PC-3 (cell line): ENCODE data around the gene TBC1D5. TPM values are rescaled to one million over a fixed set of nuclear protein-coding genes. Genes with fewer than 3 reads are reported as not detected.

ENCODE experiments used
- ATAC-seq: fragments of 200-7000 bp; cut with Tn5 transposase; 2 replicates; pipeline ENCODE4 v1.9.1; 2020; ENCODE audit warnings: mild to moderate bottlenecking, moderate library complexity
- BruUV-seq: library from RNA; stranded (reverse); fragments of 400-500 nt; replicated peaks from 2 replicates; lab custom pipeline; 2021; lab: Mats Ljungman, UMichigan
- CTCF ChIA-PET: fragments of 300-600 bp; sonication (Branson Sonifier 250); formaldehyde crosslinking; loops from one replicate; lab custom pipeline; 2022; ENCODE audit warnings: antibody characterized with exemption; lab: Charles Lee
- POLR2A ChIA-PET: fragments of 300-600 bp; sonication (Branson Sonifier 250); formaldehyde crosslinking; loops from one replicate; lab custom pipeline; 2022; ENCODE audit warnings: antibody characterized with exemption; ENCODE audit not compliant: unreplicated experiment; lab: Charles Lee
- DNase-seq: peaks from one replicate; pipeline ENCODE4 v3.0.0-alpha.2; 2015
- H2AFZ ChIP-seq: fragments of 300-600 bp; sonication (generic); 2 replicates; pipeline ENCODE4 v1.6.0; 2016; ENCODE audit warnings: antibody characterized with exemption, low read length
- H3F3A ChIP-seq: fragments of 300-600 bp; sonication (generic); one replicate; pipeline ENCODE4 v1.6.0; 2017; ENCODE audit warnings: antibody characterized with exemption, low read length, control low read depth, mild to moderate bottlenecking; ENCODE audit not compliant: unreplicated experiment
- H3K27ac ChIP-seq: fragments of 300-600 bp; sonication (generic); 2 replicates; pipeline ENCODE4 v1.5.1; 2016; ENCODE audit warnings: mild to moderate bottlenecking, low read length
- H3K27me3 ChIP-seq: fragments of 300-600 bp; sonication (generic); 2 replicates; pipeline ENCODE4 v1.6.1; 2016; ENCODE audit warnings: low read length, mixed read lengths
- H3K36me3 ChIP-seq: fragments of 300-600 bp; sonication (generic); 2 replicates; pipeline ENCODE4 v1.6.1; 2016; ENCODE audit warnings: low read depth, mixed run types, low read length, mixed read lengths
- H3K4me1 ChIP-seq: fragments of 300-600 bp; sonication (generic); 2 replicates; pipeline ENCODE4 v1.5.1; 2016; ENCODE audit warnings: low read length; ENCODE audit not compliant: insufficient read depth
- H3K4me2 ChIP-seq: fragments of 300-600 bp; sonication (generic); 2 replicates; pipeline ENCODE4 v1.6.0; 2016; ENCODE audit warnings: low read length
- H3K4me3 ChIP-seq: fragments of 300-600 bp; sonication (generic); 2 replicates; pipeline ENCODE4 v1.5.1; 2016; ENCODE audit warnings: mild to moderate bottlenecking, low read length, mixed read lengths
- H3K79me2 ChIP-seq: fragments of 300-600 bp; sonication (generic); 2 replicates; pipeline ENCODE4 v1.6.1; 2017; ENCODE audit warnings: low read length, mixed read lengths
- H3K9ac ChIP-seq: fragments of 300-600 bp; sonication (generic); 2 replicates; pipeline ENCODE4 v1.6.0; 2016; ENCODE audit warnings: mild to moderate bottlenecking, low read length
- H3K9me2 ChIP-seq: fragments of 300-600 bp; sonication (generic); replicated peaks from 2 replicates; pipeline ENCODE4 v1.6.1; 2016; ENCODE audit warnings: mixed run types, low read length, mixed read lengths
- H3K9me3 ChIP-seq: fragments of 300-600 bp; sonication (generic); 2 replicates; pipeline ENCODE4 v1.6.1; 2016; ENCODE audit warnings: low read length, mixed read lengths
- H4K20me1 ChIP-seq: fragments of 300-600 bp; sonication (generic); 2 replicates; pipeline ENCODE4 v1.6.1; 2016; ENCODE audit warnings: low read length, mixed read lengths
- EZH2 ChIP-seq: fragments of 300-600 bp; sonication (generic); IDR thresholded peaks from one replicate; pipeline ENCODE4 v1.6.1; 2017; ENCODE audit warnings: antibody characterized with exemption, mild to moderate bottlenecking, low read length; ENCODE audit not compliant: unreplicated experiment
- EZH2phosphoT487 ChIP-seq: fragments of 300-600 bp; sonication (generic); IDR thresholded peaks from 2 replicates; pipeline ENCODE4 v1.6.1; 2018; ENCODE audit warnings: mild to moderate bottlenecking, antibody characterized with exemption, low read length, borderline replicate concordance
- intact Hi-C: fragments of 100-400 bp; cut with micrococcal nuclease; formaldehyde crosslinking; loops from 2 replicates; pipeline ENCODE4 v1.9.0; 2023
- total RNA-seq: library from RNA; depleted of rRNA; stranded (reverse); fragments of >200 nt; gene quantifications from 2 replicates; pipeline ENCODE4 v1.2.3, GENCODE V29; 2014
- TF ChIP-seq, protein P1 (sequence below): fragments of 300-600 bp; sonication (generic); conservative IDR thresholded peaks from 2 replicates; pipeline ENCODE4 v1.5.1; 2017; ENCODE audit warnings: antibody characterized with exemption, low read depth, mild to moderate bottlenecking, low read length

TBC1D5 gene
- total RNA-seq, 1 experiment from 2014 or later: 54.5 TPM

DNA sequence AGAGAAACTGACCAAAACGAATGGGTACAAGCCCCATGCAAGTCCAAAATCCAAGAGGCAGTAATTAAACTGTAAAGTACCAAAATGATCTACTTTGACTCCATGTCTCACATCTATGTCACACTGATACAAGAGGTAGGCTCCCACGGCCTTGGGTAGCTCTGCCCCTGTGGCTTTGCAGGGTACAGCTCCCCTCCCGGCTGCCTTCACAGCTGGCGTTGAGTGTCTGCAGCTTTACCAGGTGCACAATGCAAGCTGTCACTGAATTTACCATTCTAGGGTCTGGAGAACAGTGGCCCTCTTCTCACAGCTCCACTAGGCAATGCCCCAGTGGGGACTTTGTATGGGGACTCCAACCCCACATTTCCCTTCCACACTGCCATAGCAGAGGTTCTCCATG, 308.6 kb downstream of the TBC1D5 start:
- Histone ChIP-seq H3K27ac (no peak overlapping the region), H4K20me1 (no peaks in the 10 kb centered on the region), H3K4me2 (no peak overlapping the region), H2AFZ (no peak overlapping the region), H3K4me1 (peaks cover 12% of the 10 kb centered on the region), H3K4me3 (no peak overlapping the region), H3K79me2 (no peaks in the 10 kb centered on the region), H3K27me3 (no peaks in the 10 kb centered on the region), H3F3A (no peaks in the 10 kb centered on the region), H3K9me2 (no peaks in the 10 kb centered on the region), H3K36me3 (no peaks in the 10 kb centered on the region), H3K9ac (no peak overlapping the region), H3K9me3 (no peaks in the 10 kb centered on the region)
- no TSS peak for BruUV-seq
- CTCF ChIA-PET: no interaction called here
- no peak for ATAC-seq
- POLR2A ChIA-PET: no interaction called here
- intact Hi-C loops: loop anchor here (5.0 kb wide), 1 partner anchor 1553 kb away; no protein-coding TSS in a partner anchor
- TF ChIP-seq EZH2phosphoT487 (no peak), EZH2 (no peak)
- TF ChIP-seq, protein P1, sequence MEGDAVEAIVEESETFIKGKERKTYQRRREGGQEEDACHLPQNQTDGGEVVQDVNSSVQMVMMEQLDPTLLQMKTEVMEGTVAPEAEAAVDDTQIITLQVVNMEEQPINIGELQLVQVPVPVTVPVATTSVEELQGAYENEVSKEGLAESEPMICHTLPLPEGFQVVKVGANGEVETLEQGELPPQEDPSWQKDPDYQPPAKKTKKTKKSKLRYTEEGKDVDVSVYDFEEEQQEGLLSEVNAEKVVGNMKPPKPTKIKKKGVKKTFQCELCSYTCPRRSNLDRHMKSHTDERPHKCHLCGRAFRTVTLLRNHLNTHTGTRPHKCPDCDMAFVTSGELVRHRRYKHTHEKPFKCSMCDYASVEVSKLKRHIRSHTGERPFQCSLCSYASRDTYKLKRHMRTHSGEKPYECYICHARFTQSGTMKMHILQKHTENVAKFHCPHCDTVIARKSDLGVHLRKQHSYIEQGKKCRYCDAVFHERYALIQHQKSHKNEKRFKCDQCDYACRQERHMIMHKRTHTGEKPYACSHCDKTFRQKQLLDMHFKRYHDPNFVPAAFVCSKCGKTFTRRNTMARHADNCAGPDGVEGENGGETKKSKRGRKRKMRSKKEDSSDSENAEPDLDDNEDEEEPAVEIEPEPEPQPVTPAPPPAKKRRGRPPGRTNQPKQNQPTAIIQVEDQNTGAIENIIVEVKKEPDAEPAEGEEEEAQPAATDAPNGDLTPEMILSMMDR: no peak
- DNase-seq: no peak

DNA sequence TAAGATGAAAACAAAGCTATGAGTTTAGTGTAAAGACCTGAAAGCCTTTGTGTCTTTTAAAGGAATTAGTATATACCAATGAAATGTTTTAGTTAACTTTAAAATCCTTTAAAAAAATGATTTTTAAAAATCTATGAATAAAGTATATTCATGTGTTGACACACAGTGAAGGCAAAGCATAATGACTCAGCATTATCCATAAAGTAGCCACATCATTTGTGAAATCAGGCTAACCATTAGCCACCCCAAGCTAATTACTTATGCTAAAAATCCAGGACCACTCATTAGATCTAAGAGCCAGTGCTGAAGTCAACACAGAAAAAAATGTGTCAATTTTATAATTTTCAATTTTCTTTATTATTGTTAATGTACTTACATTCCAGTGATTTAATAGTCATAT, 310.2 kb downstream of the TBC1D5 start:
- BruUV-seq: no TSS peak

More for the DNA sequence above, 310.2 kb downstream of the TBC1D5 start:
- ChIA-PET POLR2A (no interaction called here), CTCF (interaction anchor here (0.5 kb wide), 1 partner anchor 127 kb away, joined by 3 read pairs; no protein-coding TSS in a partner anchor)
- DNase-seq: peak; percentile 36
- H3K9me3 ChIP-seq: no peaks in the 10 kb centered on the region
- no peak overlapping the region for H3K4me3 ChIP-seq
- H3K9ac ChIP-seq: no peak overlapping the region
- H3K27me3 ChIP-seq: no peaks in the 10 kb centered on the region
- H3K27ac ChIP-seq: peak overlapping the region; percentile 21; the same call in 1 of the 2 replicates
- H3K4me2 ChIP-seq: 0 out of 2 replicates have a peak overlapping the region, but pooled peaks have one; percentile 6
- H2AFZ ChIP-seq: no peak overlapping the region
- intact Hi-C loops: loop anchor here (5.0 kb wide), 1 partner anchor 1555 kb away; no protein-coding TSS in a partner anchor
- H3F3A ChIP-seq: no peaks in the 10 kb centered on the region
- no peaks in the 10 kb centered on the region for H3K79me2 ChIP-seq
- no peaks in the 10 kb centered on the region for H3K36me3 ChIP-seq
- no peak for TF ChIP-seq EZH2phosphoT487
- TF ChIP-seq, protein P1: no peak
- no peak for TF ChIP-seq EZH2
- H3K4me1 ChIP-seq: peaks cover 12% of the 10 kb centered on the region
- H4K20me1 ChIP-seq: no peaks in the 10 kb centered on the region
- peak; percentile 60 for ATAC-seq
- no peaks in the 10 kb centered on the region for H3K9me2 ChIP-seq
